ENCODE results near the gene WDR87. TPM values are rescaled to one million over a fixed set of nuclear protein-coding genes. Genes with fewer than 3 reads are reported as not detected.
"Not testable (repeated sequence)": the region's sequence is repeated elsewhere in the genome, so short reads cannot be mapped to it uniquely, and the experiment has no call there.

WDR87 gene
- total and polyA plus RNA-seq, 2 of the 4 experiments (the other 2 are of a cell fraction) = not detected

DNA sequence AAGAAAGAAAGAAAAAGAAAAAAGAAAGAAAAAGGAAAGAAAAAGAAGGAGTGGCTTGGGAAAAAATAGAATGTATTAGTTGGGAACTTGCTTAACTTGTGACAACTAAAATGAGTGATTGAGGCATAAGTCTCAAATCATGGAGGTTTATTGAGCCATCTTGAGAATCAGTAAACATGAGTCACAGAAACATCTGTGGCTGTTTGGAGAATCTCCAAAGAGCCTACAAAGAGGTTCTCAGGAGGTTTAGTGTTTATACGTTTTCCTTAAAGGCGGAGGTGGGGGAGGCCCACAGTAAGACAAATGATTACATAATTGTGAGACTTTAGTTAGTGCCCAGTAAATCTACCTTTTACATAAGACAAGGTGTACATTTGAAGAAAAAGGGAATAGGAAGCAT lies 38.6 kb downstream of the WDR87 start:
- WGBS, 2 experiments (ENCODE audit: extremely low coverage in 2 of 2, insufficient read length in 1 of 2) = no CpG with 5 or more reads among the region's 2 CpGs
- TF ChIP-seq FOS (IDR thresholded peaks at IDR 0.05; ENCODE audit: low read depth, low read length) = peak; percentile 39; the same call in 1 of the 2 replicates
- no peak for TF ChIP-seq SMC3 (IDR thresholded peaks at IDR 0.05; ENCODE audit: low read depth, low read length)
- TF ChIP-seq MAZ (IDR thresholded peaks at IDR 0.05; ENCODE audit: borderline replicate concordance, low read depth, low read length) = no peak
- TF ChIP-seq MAFK (IDR thresholded peaks at IDR 0.05; ENCODE audit: low read depth, low read length) = no peak
- TF ChIP-seq, protein P1, sequence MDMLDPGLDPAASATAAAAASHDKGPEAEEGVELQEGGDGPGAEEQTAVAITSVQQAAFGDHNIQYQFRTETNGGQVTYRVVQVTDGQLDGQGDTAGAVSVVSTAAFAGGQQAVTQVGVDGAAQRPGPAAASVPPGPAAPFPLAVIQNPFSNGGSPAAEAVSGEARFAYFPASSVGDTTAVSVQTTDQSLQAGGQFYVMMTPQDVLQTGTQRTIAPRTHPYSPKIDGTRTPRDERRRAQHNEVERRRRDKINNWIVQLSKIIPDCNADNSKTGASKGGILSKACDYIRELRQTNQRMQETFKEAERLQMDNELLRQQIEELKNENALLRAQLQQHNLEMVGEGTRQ (IDR thresholded peaks at IDR 0.05; ENCODE audit: low read depth, low read length) = no peak
- TF ChIP-seq RFX5 (IDR thresholded peaks at IDR 0.05; ENCODE audit: low read depth, low read length) = no peak
- no peak for TF ChIP-seq RCOR1 (IDR thresholded peaks at IDR 0.05; ENCODE audit: insufficient replicate concordance, low read length)
- TF ChIP-seq CEBPB (IDR thresholded peaks at IDR 0.05; ENCODE audit: low read depth, low read length) = no peak
- TF ChIP-seq CHD1 (IDR thresholded peaks at IDR 0.05; ENCODE audit: low read depth, low read length) = no peak
- DNase-seq (peak; percentile 82), ATAC-seq (ENCODE audit: low read depth) (no peak)
- H3K14ac ChIP-seq (replicated peaks; ENCODE audit: low read depth, low read length) = no peak overlapping the region
- H3K4me3 ChIP-seq (ENCODE audit: insufficient read depth, low read depth, low read length) = no peak overlapping the region
- no peak overlapping the region for H3K27ac ChIP-seq (ENCODE audit: insufficient read depth, low read length)
- no peak overlapping the region for H2BK15ac ChIP-seq (ENCODE audit: low read depth, low read length)
- H3K56ac ChIP-seq (ENCODE audit: extremely low read depth, insufficient read depth, low read length) = no peak overlapping the region
- no peak overlapping the region for H4K91ac ChIP-seq (ENCODE audit: insufficient read depth, low read depth, low read length)
- no peak overlapping the region for H3K9ac ChIP-seq (ENCODE audit: low read depth, low read length)
- no peak overlapping the region for H2AK5ac ChIP-seq (ENCODE audit: low read depth, low read length)
- in situ Hi-C loops (cut with MboI; ENCODE audit: low sequenced_read_pairs) (no loop called here), dilution Hi-C loops (cut with HindIII; ENCODE audit: low sequenced_read_pairs, unreplicated experiment) (no loop called here), intact Hi-C loops (cut with micrococcal nuclease) (no loop called here)
- H4K5ac ChIP-seq (ENCODE audit: low read depth, low read length) = no peak overlapping the region
- H2AK9ac ChIP-seq (replicated peaks; ENCODE audit: low read depth, low read length, poor library complexity) = no peak overlapping the region
- H3K9me1 ChIP-seq (ENCODE audit: insufficient read depth, low read length) = no peaks in the 10 kb centered on the region
- H2BK5ac ChIP-seq (ENCODE audit: low read depth, low read length, poor library complexity, severe bottlenecking) = no peak overlapping the region
- BruUV-seq (replicated peaks) = no TSS peak
- H3K9me3 ChIP-seq (ENCODE audit: control insufficient read depth, insufficient read depth, low read length) = peaks cover 6% of the 10 kb centered on the region
- H3K27me3 ChIP-seq (ENCODE audit: control insufficient read depth, insufficient read depth, low read length) = no peaks in the 10 kb centered on the region
- H2BK120ac ChIP-seq (ENCODE audit: low read depth, low read length) = no peak overlapping the region
- ChIA-PET POLR2A (ENCODE audit: unreplicated experiment) (no interaction called here), CTCF (no interaction called here)
- H2AFZ ChIP-seq (replicated peaks; ENCODE audit: low read length, poor library complexity) = no peak overlapping the region
- H4K8ac ChIP-seq (ENCODE audit: low read depth in 2 of 2, low read length in 2 of 2) = no peak overlapping the region
- H3K79me1 ChIP-seq (ENCODE audit: low read depth in 1 of 2, low read length in 2 of 2) = no peaks in the 10 kb centered on the region
- H3K4me2 ChIP-seq (ENCODE audit: low read depth, low read length) = no peak overlapping the region
- no peaks in the 10 kb centered on the region for H3K36me3 ChIP-seq (ENCODE audit: control insufficient read depth, insufficient read depth, low read length)
- no peak overlapping the region for H3K4ac ChIP-seq (ENCODE audit: low read depth, low read length)
- no peak overlapping the region for H3K18ac ChIP-seq (ENCODE audit: low read depth, low read length)
- no peak overlapping the region for H3K23ac ChIP-seq (ENCODE audit: low read depth, low read length)
- H4K20me1 ChIP-seq (ENCODE audit: insufficient read depth, low read length) = no peaks in the 10 kb centered on the region
- no peaks in the 10 kb centered on the region for H3K4me1 ChIP-seq (ENCODE audit: control insufficient read depth, insufficient read depth, low read length)
- no peak overlapping the region for H2BK20ac ChIP-seq (ENCODE audit: low read depth, low read length)

DNA sequence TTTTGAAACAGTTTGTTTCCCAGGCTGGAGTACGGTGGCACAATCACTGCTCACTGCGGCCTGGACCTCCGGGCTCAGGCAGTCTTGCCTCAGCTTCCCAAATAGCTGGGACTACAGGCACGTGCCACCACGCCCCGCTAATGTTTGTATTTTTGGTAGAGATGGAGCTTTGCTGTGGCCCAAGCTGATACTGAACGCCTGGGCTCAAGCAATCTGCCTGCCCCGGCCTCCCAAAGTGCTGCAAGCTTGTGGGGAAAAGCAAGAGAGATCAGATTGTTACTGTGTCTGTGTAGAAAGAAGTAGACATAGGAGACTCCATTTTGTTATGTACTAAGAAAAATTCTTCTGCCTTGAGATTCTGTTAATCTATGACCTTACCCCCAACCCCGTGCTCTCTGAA lies 40.5 kb downstream of the WDR87 start:
- H4K91ac ChIP-seq (ENCODE audit: insufficient read depth, low read depth, low read length); H3K4me2 ChIP-seq (ENCODE audit: low read depth, low read length); H2AK5ac ChIP-seq (ENCODE audit: low read depth, low read length); H4K20me1 ChIP-seq (ENCODE audit: insufficient read depth, low read length); H3K4me1 ChIP-seq (ENCODE audit: control insufficient read depth, insufficient read depth, low read length); H2BK20ac ChIP-seq (ENCODE audit: low read depth, low read length); H3K9me1 ChIP-seq (ENCODE audit: insufficient read depth, low read length); H2BK15ac ChIP-seq (ENCODE audit: low read depth, low read length); H3K14ac ChIP-seq (replicated peaks; ENCODE audit: low read depth, low read length); H4K8ac ChIP-seq (ENCODE audit: low read depth in 2 of 2, low read length in 2 of 2); H3K79me1 ChIP-seq (ENCODE audit: low read depth in 1 of 2, low read length in 2 of 2); H3K4me3 ChIP-seq (ENCODE audit: insufficient read depth, low read depth, low read length); H2BK5ac ChIP-seq (ENCODE audit: low read depth, low read length, poor library complexity, severe bottlenecking); BruUV-seq (replicated peaks); dilution Hi-C loops (cut with HindIII; ENCODE audit: low sequenced_read_pairs, unreplicated experiment); H3K23ac ChIP-seq (ENCODE audit: low read depth, low read length); H3K56ac ChIP-seq (ENCODE audit: extremely low read depth, insufficient read depth, low read length); H2AK9ac ChIP-seq (replicated peaks; ENCODE audit: low read depth, low read length, poor library complexity); DNase-seq; ATAC-seq (ENCODE audit: low read depth); POLR2A ChIA-PET (ENCODE audit: unreplicated experiment); H4K5ac ChIP-seq (ENCODE audit: low read depth, low read length); H3K27ac ChIP-seq (ENCODE audit: insufficient read depth, low read length); H3K9ac ChIP-seq (ENCODE audit: low read depth, low read length); intact Hi-C loops (cut with micrococcal nuclease); H2BK120ac ChIP-seq (ENCODE audit: low read depth, low read length); CTCF ChIA-PET; H3K9me3 ChIP-seq (ENCODE audit: control insufficient read depth, insufficient read depth, low read length); H3K4ac ChIP-seq (ENCODE audit: low read depth, low read length); H3K18ac ChIP-seq (ENCODE audit: low read depth, low read length); H3K27me3 ChIP-seq (ENCODE audit: control insufficient read depth, insufficient read depth, low read length); in situ Hi-C loops (cut with MboI; ENCODE audit: low sequenced_read_pairs); H3K36me3 ChIP-seq (ENCODE audit: control insufficient read depth, insufficient read depth, low read length); H2AFZ ChIP-seq (replicated peaks; ENCODE audit: low read length, poor library complexity): not testable (repeated sequence)
- WGBS, 2 experiments (ENCODE audit: extremely low coverage in 2 of 2, insufficient read length in 1 of 2) = 80% methylated on average over 1 of the region's 9 CpGs; no CpG with 5 or more reads in 1 of the 2 experiments

All from IMR-90 (cell line).